ENCODE measurements around the gene BMP2K.

DNA sequence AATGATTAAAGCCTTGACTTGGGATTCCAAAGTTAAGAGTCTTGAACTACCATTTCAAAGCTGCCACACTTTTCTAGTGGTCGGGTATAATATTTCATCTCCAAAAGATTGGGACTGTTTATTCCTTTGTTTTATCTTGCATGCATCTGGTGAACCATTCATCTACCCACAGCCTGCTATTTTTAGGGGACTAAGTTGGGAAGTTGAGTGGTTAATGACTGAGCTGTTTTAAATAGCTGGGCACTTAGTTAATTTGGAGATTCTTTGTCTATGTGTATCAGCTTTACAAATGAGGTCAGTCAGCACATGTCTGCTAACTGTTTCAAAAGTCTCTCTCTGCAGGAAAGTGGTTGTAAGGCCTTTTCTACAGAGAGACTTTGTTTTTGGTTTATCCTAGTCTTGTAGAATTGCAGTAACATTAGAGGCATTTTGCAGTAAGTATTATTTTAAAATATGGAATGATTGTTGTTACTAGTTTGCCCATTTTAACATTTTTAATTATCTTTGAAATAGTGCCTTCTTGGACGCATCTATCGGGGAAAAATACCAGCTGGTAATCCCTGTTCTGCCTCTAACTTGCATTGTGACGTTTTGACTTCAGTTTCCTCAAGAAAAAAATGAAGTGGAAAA is 8.2 kb downstream of the BMP2K start:
- TF ChIP-seq, protein P1, sequence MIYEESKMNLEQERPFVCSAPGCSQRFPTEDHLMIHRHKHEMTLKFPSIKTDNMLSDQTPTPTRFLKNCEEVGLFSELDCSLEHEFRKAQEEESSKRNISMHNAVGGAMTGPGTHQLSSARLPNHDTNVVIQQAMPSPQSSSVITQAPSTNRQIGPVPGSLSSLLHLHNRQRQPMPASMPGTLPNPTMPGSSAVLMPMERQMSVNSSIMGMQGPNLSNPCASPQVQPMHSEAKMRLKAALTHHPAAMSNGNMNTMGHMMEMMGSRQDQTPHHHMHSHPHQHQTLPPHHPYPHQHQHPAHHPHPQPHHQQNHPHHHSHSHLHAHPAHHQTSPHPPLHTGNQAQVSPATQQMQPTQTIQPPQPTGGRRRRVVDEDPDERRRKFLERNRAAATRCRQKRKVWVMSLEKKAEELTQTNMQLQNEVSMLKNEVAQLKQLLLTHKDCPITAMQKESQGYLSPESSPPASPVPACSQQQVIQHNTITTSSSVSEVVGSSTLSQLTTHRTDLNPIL (CRISPR knock-in tag; IDR thresholded peaks at IDR 0.05; ENCODE audit: low read depth) = no peak
- TF ChIP-seq, protein P2, sequence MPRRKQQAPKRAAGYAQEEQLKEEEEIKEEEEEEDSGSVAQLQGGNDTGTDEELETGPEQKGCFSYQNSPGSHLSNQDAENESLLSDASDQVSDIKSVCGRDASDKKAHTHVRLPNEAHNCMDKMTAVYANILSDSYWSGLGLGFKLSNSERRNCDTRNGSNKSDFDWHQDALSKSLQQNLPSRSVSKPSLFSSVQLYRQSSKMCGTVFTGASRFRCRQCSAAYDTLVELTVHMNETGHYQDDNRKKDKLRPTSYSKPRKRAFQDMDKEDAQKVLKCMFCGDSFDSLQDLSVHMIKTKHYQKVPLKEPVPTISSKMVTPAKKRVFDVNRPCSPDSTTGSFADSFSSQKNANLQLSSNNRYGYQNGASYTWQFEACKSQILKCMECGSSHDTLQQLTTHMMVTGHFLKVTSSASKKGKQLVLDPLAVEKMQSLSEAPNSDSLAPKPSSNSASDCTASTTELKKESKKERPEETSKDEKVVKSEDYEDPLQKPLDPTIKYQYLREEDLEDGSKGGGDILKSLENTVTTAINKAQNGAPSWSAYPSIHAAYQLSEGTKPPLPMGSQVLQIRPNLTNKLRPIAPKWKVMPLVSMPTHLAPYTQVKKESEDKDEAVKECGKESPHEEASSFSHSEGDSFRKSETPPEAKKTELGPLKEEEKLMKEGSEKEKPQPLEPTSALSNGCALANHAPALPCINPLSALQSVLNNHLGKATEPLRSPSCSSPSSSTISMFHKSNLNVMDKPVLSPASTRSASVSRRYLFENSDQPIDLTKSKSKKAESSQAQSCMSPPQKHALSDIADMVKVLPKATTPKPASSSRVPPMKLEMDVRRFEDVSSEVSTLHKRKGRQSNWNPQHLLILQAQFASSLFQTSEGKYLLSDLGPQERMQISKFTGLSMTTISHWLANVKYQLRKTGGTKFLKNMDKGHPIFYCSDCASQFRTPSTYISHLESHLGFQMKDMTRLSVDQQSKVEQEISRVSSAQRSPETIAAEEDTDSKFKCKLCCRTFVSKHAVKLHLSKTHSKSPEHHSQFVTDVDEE (CRISPR knock-in tag; IDR thresholded peaks at IDR 0.05) = no peak
- TF ChIP-seq RARB (CRISPR knock-in tag; IDR thresholded peaks at IDR 0.05) = no peak
- TF ChIP-seq PPARA (CRISPR knock-in tag; IDR thresholded peaks at IDR 0.05; ENCODE audit: borderline replicate concordance) = no peak
- TF ChIP-seq, protein P3, sequence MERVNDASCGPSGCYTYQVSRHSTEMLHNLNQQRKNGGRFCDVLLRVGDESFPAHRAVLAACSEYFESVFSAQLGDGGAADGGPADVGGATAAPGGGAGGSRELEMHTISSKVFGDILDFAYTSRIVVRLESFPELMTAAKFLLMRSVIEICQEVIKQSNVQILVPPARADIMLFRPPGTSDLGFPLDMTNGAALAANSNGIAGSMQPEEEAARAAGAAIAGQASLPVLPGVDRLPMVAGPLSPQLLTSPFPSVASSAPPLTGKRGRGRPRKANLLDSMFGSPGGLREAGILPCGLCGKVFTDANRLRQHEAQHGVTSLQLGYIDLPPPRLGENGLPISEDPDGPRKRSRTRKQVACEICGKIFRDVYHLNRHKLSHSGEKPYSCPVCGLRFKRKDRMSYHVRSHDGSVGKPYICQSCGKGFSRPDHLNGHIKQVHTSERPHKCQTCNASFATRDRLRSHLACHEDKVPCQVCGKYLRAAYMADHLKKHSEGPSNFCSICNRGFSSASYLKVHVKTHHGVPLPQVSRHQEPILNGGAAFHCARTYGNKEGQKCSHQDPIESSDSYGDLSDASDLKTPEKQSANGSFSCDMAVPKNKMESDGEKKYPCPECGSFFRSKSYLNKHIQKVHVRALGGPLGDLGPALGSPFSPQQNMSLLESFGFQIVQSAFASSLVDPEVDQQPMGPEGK (CRISPR knock-in tag; IDR thresholded peaks at IDR 0.05; ENCODE audit: borderline replicate concordance) = no peak
- no peak for TF ChIP-seq TOX (CRISPR knock-in tag; IDR thresholded peaks at IDR 0.05; ENCODE audit: borderline replicate concordance)
- 0 out of 2 replicates have a peak, but pooled peaks have one; percentile 35 for TF ChIP-seq ISL1 (CRISPR knock-in tag; IDR thresholded peaks at IDR 0.05)

All from SK-N-SH treated with all-trans-retinoic acid at 6 μM for 48 hours (cell line).